Measurements from ENCODE around the gene C6orf141.

The C6orf141 gene

DNA sequence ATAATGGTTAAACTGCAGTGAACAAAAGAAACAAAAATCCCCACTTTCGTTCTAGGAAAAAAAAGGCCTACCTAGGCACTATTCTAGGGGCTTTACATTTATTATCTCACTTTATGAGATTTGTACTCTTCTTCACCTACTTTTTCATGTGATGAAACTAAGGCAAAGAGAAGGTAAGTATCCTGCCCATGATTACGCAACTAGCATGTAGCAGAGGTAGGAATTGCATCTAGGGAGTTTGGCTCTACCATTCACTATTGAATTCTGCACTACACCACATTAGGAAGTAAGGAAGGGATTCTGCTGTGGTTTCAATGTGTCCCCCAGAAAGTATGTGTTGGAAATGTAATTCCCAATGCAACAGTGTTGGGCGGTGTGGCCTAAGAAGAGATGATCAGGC, 11.4 kb upstream of the C6orf141 start:
- no peak for DNase-seq (ENCODE audit: low read depth in 2 of 2)

DNA sequence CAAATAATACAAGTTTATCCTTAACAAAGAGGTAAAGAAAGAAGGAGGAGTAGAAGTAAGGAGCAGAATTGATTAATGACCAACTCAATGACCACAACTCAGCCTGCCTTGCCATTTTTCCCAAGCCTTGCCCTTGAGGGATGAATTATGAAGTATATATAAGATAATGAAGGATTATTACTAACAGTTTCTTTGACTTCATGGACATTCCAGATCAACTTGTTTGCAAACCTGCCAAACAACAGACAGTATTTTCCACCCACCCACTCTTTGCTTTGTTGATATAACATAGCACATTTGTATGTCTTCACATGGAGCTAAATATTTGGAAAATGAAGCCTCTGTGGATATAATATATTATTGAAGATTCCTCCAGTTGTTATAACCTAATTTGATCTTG, 9.9 kb upstream of the C6orf141 start:
- no peak for DNase-seq (ENCODE audit: low read depth in 2 of 2)

DNA sequence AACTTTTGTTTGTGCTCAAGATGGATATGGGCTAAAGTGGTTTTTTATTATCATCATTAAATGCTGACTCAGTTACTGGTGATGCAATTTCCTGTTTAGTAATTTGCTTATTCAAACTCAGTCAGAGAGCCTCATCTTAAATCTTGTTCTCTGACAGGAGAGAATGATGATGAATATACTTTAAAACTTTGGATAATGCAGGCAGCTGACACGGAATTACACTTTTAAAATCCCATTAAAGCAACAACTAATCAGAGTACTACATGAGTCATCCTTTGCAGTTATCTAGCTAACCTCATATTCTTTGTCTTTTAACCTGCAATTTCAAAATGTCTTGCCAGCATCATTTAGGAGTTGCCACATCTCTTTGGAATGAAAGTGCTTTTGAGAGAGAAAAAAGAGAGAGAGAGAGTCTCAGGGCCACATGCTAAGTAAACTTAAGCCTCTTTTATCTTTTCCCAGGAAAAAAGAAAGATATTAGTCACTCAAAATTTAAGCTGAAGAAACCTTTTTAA, 9.2 kb upstream of the C6orf141 start:
- DNase-seq (ENCODE audit: low read depth in 2 of 2): no peak

DNA sequence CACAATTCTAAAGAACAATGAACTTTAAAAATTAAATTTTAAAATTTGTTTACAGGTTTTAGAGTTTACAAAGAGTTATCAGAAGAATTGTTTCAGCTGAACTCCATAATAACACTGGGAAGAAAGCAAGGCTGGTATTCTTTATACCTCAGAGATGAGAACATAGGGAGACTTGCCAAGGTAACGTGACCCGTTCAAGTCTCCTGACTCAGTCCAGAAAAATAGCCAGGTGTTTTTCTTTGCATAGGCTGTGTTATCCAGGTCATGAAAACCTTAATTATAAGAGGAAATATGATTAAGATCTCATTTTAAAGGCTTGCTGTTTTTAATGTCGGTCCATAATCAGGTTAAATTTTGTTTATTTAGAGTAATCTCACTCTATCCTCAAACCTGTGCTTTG, 8.5 kb upstream of the C6orf141 start:
- no peak for DNase-seq (ENCODE audit: low read depth in 2 of 2)

DNA sequence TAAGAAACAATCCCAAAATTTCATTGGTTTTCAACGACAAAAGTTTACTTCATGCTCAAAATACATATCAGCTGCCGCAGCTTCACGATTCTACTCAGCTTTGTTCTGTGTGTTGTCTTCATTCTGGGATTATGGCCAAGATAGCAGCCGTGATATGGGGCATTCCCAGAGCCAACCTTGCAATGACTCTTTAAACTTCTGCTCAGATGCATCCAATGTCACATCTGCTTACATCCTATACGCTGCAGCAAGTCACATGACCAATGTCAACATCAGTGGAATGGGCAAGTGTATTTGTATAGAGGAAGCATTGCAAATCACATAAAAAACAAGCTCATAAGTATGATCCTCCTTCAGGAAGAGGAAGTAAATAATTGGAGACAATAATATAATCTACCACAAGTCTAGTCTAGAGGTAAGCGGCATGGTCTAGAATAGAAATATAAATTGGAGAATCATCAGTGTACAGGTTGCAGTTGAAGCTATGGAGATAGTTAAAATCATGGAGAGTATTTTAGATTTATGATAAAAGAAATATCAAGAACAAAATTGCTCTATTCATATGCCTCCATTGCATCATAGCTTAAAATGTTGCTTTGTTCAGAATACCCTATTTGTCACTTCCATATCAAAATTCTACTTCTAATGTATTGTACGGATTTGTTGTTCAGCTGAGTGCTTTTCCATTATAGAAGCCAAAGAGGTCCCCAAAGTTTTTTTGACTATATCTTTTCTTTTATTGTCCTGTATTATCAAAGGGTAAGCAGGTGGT, 7.2 kb upstream of the C6orf141 start:
- no peak for DNase-seq (ENCODE audit: low read depth in 2 of 2)

DNA sequence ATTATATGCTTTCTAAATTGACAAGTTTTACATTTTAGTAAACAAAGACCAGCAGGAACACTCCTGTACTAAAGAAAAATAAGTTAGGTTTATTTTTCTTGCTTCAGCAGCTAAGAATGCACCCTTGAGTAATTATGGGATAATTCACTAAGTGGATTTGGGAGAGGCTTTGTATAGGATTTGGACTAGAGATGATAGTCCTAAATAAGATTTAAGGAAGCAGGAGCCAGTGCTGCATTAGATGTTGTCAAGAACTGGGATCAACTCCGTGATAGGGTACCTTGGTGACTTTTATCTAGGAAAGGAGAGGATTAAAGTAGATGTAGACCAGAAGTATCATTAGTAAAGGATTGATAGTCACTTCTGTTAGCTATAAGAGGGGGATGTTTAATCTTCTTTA, 4.1 kb upstream of the C6orf141 start:
- DNase-seq (ENCODE audit: low read depth in 2 of 2): no peak

DNA sequence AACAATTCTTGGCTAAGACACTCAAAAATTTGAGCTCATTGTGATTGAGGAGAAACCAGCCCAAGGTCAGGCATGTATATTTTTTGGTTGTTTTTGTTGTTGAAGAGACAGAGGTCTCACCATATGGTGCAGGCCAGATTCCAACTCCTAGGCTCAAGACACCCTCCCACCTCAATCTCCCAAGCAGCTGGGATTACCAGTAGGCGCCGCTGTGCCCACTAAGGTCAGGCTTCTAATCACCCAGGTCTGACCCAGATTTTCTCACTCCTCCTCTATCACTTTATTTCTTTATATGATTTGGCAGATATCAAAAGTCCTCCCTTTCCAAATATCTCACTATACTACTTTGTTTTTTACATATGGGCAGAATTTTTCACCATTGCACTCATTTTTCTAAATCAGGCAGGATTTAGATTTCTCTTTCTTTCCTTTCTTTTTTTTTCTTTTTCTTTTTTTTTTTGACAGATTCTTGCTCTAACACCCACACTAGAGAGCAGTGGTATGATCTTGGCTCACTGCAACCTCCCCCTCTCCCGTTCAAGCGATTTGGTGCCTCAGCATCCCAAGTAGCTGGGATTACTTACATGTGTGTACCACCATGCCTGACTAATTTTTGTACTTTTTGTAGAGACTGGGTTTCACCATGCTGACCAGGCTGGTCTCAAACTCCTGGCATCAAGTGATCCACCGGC, 1.7 kb upstream of the C6orf141 start:
- DNase-seq (ENCODE audit: low read depth in 2 of 2): no peak

DNA sequence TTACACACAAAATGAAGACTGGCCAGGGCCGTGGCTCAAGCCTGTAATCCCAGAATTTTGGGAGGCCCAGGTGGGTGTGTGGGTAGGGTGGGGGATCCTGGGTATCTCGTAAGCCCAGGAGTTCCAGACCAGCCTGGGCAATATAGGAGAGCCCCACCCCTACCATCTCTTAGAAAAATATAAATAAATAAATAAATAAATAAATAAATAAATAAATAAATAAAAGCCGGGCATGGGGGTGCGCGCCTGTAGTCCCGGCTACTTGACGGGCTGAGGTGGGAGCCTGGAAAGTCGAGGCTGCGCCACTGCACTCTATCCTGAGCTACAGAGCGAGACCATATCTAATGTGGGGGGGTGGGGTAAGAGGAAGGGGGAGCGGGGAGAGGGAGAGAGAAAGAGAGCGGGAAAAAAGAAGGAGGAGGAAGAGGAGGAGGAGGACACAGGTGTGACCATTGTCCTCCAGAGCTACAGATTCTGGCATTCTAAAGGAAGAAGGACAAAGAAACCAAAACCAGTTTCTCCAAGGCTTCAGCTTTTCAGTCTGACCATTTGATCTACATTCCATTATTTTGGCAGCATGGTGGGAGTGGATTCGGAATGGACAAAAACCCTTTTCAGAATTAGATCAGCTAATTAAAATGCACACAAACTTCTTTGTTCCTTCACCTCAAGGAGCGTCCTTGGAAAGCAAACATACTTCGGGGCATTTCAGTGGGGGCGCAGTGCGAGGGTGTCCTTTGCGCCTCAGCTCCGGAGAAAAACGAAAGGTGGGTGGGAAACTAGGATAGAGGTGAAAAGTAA, 577 bp upstream of the C6orf141 start:
- DNase-seq (ENCODE audit: low read depth in 2 of 2): no peak

DNA sequence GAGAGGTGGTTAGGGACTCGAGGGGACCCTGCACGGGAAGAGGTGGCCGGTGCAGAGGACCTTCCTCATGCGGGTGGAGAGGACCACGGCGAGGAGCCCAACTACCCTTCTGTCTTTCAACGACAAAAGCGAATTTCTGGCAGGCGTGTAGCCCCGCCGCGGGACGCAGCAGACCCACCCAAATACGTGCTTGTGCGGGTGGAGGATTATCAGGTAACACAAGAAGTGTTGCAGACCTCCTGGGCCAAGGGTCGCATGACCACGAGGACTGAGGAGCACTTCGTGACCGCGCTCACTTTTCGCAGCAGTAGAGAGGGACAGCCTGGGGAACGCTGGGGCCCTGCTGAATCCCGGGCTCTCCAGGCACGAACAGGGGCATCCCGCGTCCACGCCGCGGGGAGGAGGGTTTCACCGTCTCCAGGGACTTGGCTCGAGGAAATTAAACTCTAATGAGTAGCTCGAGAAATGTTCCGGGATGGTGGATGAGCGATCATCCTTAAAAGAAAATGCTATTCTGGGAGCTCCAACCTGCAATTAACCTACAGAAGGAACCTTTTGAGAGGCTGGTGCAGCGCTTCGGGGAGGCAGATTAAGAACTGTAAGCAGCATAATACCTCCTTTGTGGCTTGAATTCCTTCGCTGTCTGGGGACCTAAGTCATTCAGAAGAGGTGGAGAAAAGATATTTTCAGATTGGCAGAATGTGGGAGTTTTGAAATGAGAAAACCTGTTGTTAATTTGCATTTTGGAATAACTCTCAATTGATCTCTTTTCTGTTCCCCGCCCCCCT, 804 bp downstream of the C6orf141 start:
- DNase-seq (ENCODE audit: low read depth in 2 of 2): no peak

DNA sequence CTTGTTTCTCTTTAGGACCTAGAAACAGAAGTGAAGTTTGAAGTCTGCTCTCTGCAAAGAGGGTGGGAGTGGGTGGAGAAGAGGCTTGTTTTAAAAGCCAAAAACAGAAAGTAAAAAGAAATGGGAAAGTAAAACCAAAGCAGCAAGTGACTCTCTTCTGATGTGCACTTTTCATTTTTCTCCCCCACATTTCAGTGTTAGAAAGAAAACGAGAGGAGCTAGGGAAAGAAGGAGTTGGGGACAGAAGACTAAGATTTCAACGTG, 1.3 kb downstream of the C6orf141 start:
- DNase-seq (ENCODE audit: low read depth in 2 of 2): no peak

DNA sequence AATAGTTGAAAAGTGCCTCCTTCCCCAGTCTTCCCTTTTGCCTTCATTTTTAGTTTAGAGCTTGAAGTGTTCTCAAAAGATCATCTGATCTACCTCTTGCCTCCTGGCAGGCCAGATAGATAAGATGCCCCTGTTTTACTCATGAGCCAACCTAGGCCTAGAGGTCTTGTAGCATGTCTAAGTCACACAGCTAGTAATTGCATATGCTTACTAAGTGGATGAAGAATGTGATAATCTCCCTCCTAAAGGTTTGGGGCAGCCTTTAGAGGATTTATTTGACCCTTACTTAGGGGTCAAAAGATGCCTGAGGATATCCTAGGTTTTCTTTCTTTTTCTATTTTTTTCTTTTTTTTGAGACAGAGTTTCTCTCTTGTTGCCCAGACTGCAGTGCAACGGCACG, 2.1 kb downstream of the C6orf141 start:
- no peak for DNase-seq (ENCODE audit: low read depth in 2 of 2)

DNA sequence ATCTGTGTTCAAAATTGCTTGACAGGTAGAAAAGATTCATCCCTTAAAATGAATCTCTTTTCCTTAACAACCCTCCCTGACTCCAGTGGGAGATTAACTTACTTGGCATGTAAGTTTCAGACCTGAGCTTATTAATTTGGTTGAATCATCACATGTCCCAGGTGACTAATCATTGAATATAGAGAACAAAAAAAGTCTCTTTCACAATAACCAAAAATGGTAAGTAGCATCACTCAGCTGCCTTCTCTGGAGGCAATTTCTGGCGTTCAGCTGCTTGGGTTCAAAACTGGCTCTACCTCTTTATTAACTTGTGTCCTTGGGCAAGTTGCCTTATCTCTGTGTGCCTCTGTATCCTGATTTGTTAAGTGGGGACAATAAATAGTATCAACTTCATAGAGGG, 2.9 kb downstream of the C6orf141 start:
- no peak for DNase-seq (ENCODE audit: low read depth in 2 of 2)

DNA sequence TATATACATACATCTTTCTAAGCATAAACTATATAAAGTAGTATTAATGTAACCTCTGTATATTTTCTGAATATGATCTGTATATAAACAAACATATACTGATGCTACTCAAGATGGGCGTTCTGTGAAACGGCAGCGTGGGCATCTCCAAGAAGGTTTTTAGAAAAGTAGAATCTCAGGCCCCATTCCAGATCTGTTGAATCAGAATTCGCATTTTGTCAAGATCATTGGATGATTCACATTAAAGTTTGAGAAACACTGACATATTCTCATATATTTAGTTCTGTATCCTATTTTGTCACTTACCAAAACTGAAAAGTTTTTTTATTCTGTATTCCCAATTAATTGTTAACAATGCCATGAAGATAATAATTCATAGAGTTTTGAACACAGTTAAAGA, 5.5 kb downstream of the C6orf141 start:
- DNase-seq (ENCODE audit: low read depth in 2 of 2): no peak

DNA sequence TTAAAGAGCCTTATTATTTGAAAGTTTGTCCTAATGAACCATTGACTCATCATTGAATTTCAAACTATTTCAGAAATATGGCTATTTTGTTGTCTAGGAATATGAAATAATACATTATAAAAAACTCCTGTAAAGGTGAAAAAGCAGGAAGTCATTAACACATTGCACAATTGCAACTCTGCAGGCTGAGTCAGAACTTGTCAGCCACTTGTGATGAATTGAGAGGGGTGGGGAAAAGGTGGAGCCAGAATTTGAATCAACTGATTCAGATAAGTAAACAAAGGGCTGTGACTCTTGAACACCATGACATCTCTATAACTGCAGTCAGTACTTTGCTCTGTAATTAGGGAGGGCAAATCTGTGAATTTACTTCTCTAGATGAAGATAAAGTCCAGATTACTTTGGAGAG, 6.0 kb downstream of the C6orf141 start:
- DNase-seq (ENCODE audit: low read depth in 2 of 2): no peak

DNA sequence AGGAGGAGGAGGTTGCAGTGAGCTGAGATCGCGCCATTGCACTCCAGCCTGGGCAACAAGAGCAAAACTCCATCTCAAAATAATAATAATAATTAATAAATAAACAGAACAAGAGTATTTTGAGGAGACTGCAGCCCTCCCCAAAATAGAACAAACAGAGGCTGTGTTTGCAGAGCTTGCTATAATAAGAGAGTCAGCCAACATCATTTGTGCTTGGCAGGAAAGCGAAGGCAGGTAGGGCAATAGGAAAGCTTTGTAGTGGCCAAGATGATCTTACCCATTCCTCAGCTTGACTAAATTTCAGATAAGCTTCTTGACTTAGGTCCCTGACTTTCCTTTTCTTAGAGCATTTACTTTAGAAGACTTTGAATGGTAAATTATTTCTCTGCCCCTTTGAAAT, 6.7 kb downstream of the C6orf141 start:
- no peak for DNase-seq (ENCODE audit: low read depth in 2 of 2)

DNA sequence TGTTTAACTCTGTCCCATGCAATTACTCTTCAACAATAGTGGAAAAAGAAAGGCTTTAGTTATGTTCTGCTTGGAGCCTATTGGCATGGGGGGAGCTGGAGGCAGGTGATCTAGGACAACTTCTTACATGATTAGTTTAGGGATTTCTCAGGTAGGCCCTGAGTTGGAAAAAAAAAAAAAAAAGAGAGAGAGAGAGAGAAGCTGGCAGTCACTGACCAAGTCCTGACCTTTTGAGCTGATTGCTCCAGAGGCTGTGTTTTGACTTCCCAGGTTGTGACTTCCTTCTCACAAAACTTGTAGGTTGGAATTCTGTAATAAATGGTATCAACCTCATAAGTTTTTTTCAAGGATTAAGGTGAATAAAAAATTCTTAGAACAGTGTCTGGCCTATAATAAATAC, 7.8 kb downstream of the C6orf141 start:
- DNase-seq (ENCODE audit: low read depth in 2 of 2): no peak

DNA sequence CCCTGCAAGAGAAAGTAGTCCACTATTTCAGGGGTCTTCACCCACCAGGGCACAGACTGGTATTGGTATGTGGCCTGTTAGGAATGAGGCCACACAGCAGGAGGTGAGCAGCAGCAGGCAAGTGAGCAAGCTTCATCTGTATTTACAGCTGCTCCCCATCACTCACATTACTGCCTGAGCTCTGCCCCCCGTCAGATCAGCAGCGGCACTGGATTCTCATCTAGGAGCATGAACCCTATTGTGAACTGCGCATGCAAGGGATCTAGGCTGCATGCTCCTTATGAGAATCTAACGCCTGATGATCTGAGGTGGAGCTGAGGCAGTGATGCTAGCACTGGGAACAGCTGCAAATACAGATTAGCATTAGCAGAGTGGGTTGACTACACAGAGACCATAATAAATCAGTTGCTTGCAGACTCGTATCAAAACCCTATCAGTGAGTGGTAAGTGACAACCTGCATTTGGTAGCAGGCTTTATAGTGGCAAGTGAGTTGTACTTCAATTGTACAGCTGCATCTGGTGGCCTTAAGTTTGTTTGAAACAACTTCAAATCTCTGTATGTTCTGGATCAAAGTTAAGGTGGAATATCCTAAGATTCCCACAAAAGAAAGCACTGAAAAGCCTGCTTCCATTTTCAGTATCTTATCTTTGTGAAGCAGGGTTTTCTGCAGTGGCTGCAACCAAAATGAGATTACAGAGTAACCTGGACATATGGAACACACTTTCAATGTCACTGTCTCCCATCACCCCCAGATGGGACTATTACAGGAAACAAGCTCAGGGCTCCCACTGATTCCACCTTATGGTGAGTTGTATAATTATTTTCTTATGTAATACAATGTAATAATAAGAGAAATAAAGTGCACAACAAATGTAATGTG, 12.8 kb downstream of the C6orf141 start:
- no peak for DNase-seq (ENCODE audit: low read depth in 2 of 2)

DNA sequence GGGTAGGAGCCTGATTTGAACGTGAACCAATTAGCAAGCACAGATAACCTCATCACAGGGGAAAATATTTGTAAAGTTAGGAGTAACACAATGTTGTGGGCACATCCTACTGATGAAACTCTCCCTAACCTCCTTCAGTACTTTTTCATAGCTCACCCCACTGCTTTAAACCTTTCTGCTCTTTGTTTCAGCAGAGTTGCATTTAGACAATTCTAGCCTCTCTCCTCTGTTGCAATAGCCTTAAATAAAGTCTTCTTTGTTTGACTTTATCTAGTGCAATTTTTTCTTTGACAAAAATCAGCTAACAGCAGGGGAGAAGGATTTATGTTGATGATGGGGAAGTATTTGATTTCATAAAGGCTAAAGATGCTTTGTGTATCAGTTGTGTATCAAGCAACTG, 14.1 kb downstream of the C6orf141 start:
- no peak for DNase-seq (ENCODE audit: low read depth in 2 of 2)

DNA sequence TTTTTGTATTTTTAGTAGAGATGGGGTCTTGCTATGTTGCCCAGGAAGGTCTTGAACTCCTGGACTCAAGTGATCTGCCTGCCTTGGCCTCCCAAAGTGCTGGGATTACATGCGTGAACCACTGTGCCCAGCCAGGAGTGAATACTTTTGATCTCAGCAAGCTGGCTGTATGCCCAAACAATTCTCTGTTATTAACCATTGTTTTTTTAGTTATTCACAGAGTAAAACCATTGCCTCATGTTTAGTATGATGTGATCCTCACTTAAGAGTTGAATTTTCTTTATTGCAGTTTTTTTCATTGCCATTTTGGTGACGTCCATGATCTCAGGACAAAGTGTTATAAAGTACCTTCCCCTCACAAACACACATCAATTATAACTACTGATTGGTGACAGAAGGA, 14.8 kb downstream of the C6orf141 start:
- no peak for DNase-seq (ENCODE audit: low read depth in 2 of 2)

DNA sequence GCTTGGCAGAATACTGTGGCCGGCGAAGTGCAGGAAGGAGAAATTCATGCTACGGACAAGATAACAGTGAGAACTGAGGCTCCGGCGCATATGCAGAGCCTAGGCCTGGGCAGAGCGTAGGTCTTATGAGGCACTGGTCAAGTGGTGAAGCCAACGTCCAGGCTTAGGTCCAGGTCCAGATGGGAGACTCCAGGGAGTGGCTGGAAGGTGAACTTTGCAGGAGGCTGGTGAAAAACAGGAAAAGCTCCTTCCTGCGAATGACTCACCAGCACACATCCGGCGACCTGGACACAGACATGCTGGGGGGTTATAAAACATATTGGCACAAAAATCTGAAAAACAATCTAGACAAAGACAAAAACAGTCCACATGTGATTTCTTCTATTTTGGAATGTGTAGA, 15.4 kb downstream of the C6orf141 start:
- DNase-seq (ENCODE audit: low read depth in 2 of 2): no peak

DNA sequence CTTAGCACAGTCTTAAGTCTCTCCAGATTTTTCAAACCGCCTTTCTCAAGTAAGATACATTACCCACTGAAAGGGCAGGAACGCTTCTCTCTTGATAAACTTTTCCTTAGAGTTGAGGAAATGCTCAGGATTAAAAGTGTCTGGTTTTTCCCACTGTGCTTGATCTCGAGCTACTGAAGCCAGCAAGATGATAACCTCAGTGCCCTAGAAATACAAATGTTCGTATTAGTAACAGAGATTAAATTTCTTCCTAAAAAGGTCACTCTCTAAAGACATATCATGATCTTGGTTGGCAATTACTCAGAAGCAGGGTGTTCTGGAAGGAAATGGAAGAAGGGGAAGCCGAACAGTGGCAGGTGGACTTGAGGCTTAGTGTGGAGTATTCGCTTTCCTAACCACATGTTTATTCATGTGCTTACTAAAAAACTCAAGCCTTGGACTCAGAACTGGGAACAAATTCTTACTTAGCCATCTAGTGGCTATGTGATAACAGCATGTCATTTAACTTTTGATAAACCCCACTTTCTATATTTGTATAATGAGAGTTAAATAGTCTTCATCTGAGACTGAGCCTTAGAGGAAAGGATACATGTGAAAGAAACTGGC, 20.1 kb downstream of the C6orf141 start:
- no peak for DNase-seq (ENCODE audit: low read depth in 2 of 2)
